Body of pancreas (tissue), 4 donors: ENCODE data around the gene PWP1.

Experiments used
- CTCF ChIP-seq, 7 experiments: fragments of 450-650 bp in 4 of 7; fragments of 200-600 bp in 3 of 7; sonication (generic) in 3 of 7; IDR thresholded peaks; one replicate each; pipeline ENCODE4 v1.5.1; 2016 to 2019; ENCODE audit warnings: antibody characterized with exemption in 7 of 7
- POLR2A ChIP-seq, 3 donors: fragments of 450-650 bp; IDR thresholded peaks; one replicate each; pipeline ENCODE4 v1.6.1; 2016; ENCODE audit warnings: antibody characterized with exemption in 3 of 3, mild to moderate bottlenecking in 2 of 3

GRCh38 chr12:107641154-107641553 is 44.4 kb upstream of the PWP1 start:
- TF ChIP-seq CTCF (IDR thresholded peaks at IDR 0.05) = no peak
- no peak for TF ChIP-seq POLR2A (IDR thresholded peaks at IDR 0.05)
